OCI-LY7 (cell line): ENCODE results near the gene PES1. TPM values are rescaled to one million over a fixed set of nuclear protein-coding genes. Genes with fewer than 3 reads are reported as not detected.

Experiments
- BruUV-seq: library from RNA; stranded (reverse); fragments of 400-500 nt; replicated peaks from 2 replicates; lab custom pipeline; 2021; lab: Mats Ljungman, UMichigan
- CTCF ChIA-PET: fragments of 300-600 bp; sonication (Branson Sonifier 250); formaldehyde crosslinking; loops from one replicate; lab custom pipeline; 2022; ENCODE audit warnings: antibody characterized with exemption; ENCODE audit not compliant: unreplicated experiment; lab: Charles Lee
- POLR2A ChIA-PET: fragments of 300-600 bp; sonication (Branson Sonifier 250); formaldehyde crosslinking; loops from one replicate; lab custom pipeline; 2022; ENCODE audit warnings: antibody characterized with exemption; lab: Charles Lee
- DNase-seq: peaks from one replicate; pipeline ENCODE4 v3.0.0-alpha.2; 2015; ENCODE audit warnings: low spot score
- H2AFZ ChIP-seq: fragments of 200-600 bp; sonication (generic), shearing (Covaris generic); 2 replicates; pipeline ENCODE4 v1.6.1; 2014; ENCODE audit warnings: mild to moderate bottlenecking, antibody characterized with exemption, low read length, moderate library complexity
- H3K27ac ChIP-seq: fragments of 200-600 bp; sonication (generic); 2 replicates; pipeline ENCODE4 v1.5.1; 2014; ENCODE audit warnings: mixed run types, low read depth, mild to moderate bottlenecking, moderate library complexity, low read length, inconsistent platforms; ENCODE audit not compliant: poor library complexity, severe bottlenecking
- H3K36me3 ChIP-seq: fragments of 200-600 bp; sonication (generic); 2 replicates; pipeline ENCODE4 v1.6.1; 2014; ENCODE audit warnings: mild to moderate bottlenecking, antibody characterized with exemption, low read length, moderate library complexity, mixed read lengths; ENCODE audit not compliant: insufficient read depth
- H3K4me1 ChIP-seq: fragments of 200-600 bp; sonication (generic); 2 replicates; pipeline ENCODE4 v1.5.1; 2014; ENCODE audit warnings: mild to moderate bottlenecking, low read length; ENCODE audit not compliant: insufficient read depth, poor library complexity, severe bottlenecking
- H3K4me2 ChIP-seq: fragments of 200-600 bp; sonication (generic); 2 replicates; pipeline ENCODE4 v1.6.1; 2014; ENCODE audit warnings: mild to moderate bottlenecking, low read length
- H3K4me3 ChIP-seq: fragments of 200-600 bp; sonication (generic); 2 replicates; pipeline ENCODE4 v1.5.1; 2014; ENCODE audit warnings: mild to moderate bottlenecking, low read depth, low read length; ENCODE audit not compliant: poor library complexity, severe bottlenecking
- H3K79me2 ChIP-seq: fragments of 200-600 bp; sonication (generic); 2 replicates; pipeline ENCODE4 v1.6.1; 2016; ENCODE audit warnings: low read depth, mild to moderate bottlenecking, low read length, moderate library complexity, mixed read lengths; ENCODE audit not compliant: insufficient read depth
- H3K9me2 ChIP-seq: fragments of 200-600 bp; sonication (generic); 2 replicates; pipeline ENCODE4 v1.6.1; 2016; ENCODE audit warnings: mild to moderate bottlenecking, low read length, mixed read lengths; ENCODE audit not compliant: insufficient read depth
- H3K9me3 ChIP-seq: fragments of 200-600 bp; sonication (generic); 2 replicates; pipeline ENCODE4 v1.6.1; 2014; ENCODE audit warnings: mild to moderate bottlenecking, mixed run types, low read length, mixed read lengths
- H4K20me1 ChIP-seq: fragments of 200-600 bp; sonication (generic); 2 replicates; pipeline ENCODE4 v1.6.1; 2014; ENCODE audit warnings: mild to moderate bottlenecking, antibody characterized with exemption, low read length, moderate library complexity, mixed read lengths; ENCODE audit not compliant: insufficient read depth
- EZH2phosphoT487 ChIP-seq: fragments of 200-600 bp; sonication (generic); IDR thresholded peaks from 2 replicates; pipeline ENCODE4 v1.6.1; 2018; ENCODE audit warnings: low read depth, borderline replicate concordance, mild to moderate bottlenecking, mixed run types, antibody characterized with exemption, low read length, moderate library complexity, mixed read lengths
- intact Hi-C: fragments of 100-400 bp; cut with micrococcal nuclease; formaldehyde crosslinking; loops from one replicate; pipeline ENCODE4 v1.10.0; 2022; ENCODE audit not compliant: unreplicated experiment
- total RNA-seq, 2 experiments: library from RNA; depleted of rRNA in 1 of 2; stranded (reverse); fragments of >200 nt in 1 of 2; shearing (Covaris generic) in 1 of 2; gene quantifications; 2 replicates each; pipeline ENCODE4 v1.2.3, GENCODE V29; 2014 to 2022
- TF ChIP-seq, protein P1 (sequence below): fragments of 200-600 bp; sonication (generic); conservative IDR thresholded peaks from 2 replicates; pipeline ENCODE4 v1.5.1; 2014; ENCODE audit warnings: mild to moderate bottlenecking, antibody characterized with exemption, low read length, moderate library complexity, mixed read lengths

PES1 gene
- total RNA-seq, 2 experiments from 2014 or later, result 78.2 to 107 TPM

- DNase-seq, result no peak
- no peaks in the 10 kb centered on the region for H3K4me1 ChIP-seq
- H3K9me3 ChIP-seq, result no peaks in the 10 kb centered on the region
- ChIA-PET CTCF (no interaction called here), POLR2A (no interaction called here)
- H4K20me1 ChIP-seq, result no peaks in the 10 kb centered on the region; the same call in 1 of the 2 replicates
- H3K79me2 ChIP-seq, result no peaks in the 10 kb centered on the region
- no peak overlapping the region for H2AFZ ChIP-seq
- BruUV-seq, result no TSS peak
- TF ChIP-seq, protein P1, sequence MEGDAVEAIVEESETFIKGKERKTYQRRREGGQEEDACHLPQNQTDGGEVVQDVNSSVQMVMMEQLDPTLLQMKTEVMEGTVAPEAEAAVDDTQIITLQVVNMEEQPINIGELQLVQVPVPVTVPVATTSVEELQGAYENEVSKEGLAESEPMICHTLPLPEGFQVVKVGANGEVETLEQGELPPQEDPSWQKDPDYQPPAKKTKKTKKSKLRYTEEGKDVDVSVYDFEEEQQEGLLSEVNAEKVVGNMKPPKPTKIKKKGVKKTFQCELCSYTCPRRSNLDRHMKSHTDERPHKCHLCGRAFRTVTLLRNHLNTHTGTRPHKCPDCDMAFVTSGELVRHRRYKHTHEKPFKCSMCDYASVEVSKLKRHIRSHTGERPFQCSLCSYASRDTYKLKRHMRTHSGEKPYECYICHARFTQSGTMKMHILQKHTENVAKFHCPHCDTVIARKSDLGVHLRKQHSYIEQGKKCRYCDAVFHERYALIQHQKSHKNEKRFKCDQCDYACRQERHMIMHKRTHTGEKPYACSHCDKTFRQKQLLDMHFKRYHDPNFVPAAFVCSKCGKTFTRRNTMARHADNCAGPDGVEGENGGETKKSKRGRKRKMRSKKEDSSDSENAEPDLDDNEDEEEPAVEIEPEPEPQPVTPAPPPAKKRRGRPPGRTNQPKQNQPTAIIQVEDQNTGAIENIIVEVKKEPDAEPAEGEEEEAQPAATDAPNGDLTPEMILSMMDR, result no peak
- no peak for TF ChIP-seq EZH2phosphoT487
- intact Hi-C loops, result no loop called here
- H3K9me2 ChIP-seq, result no peaks in the 10 kb centered on the region
- H3K4me2 ChIP-seq, result no peak overlapping the region
- H3K36me3 ChIP-seq, result peaks cover 28% of the 10 kb centered on the region
- no peak overlapping the region for H3K27ac ChIP-seq
- no peak overlapping the region for H3K4me3 ChIP-seq
Observed at GRCh38 chr22:30572840-30573593, 18.7 kb downstream of the PES1 start.

DNA sequence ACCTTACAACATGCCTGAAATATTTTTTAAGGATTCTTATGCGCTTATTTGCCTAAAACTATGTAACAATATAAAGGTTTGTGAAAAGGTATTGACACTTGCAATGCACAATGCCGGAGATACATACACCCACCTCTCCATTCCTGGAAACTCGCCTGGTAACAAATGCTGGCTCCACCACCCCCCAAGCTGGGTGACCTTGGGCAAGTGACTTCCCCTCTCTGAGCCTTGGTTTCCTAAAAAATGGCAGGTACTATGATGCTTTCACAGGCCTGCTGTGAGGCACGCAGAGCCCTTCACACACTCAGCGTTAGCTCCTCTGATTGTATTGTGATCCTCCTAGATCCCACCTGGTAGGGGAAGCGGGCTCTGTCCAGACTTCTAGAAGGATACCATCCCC, 19.5 kb downstream of the PES1 start:
- Histone ChIP-seq H3K36me3 (peaks cover 20% of the 10 kb centered on the region), H3K27ac (no peak overlapping the region), H3K9me3 (no peaks in the 10 kb centered on the region), H3K9me2 (no peaks in the 10 kb centered on the region), H3K4me3 (no peak overlapping the region), H3K4me1 (no peaks in the 10 kb centered on the region), H4K20me1 (no peaks in the 10 kb centered on the region; the same call in 1 of the 2 replicates), H3K79me2 (no peaks in the 10 kb centered on the region), H3K4me2 (no peak overlapping the region), H2AFZ (no peak overlapping the region)
- CTCF ChIA-PET, result no interaction called here
- POLR2A ChIA-PET, result no interaction called here
- DNase-seq, result no peak
- intact Hi-C loops, result no loop called here
- TF ChIP-seq, protein P1, result no peak
- TF ChIP-seq EZH2phosphoT487, result no peak
- no TSS peak for BruUV-seq

DNA sequence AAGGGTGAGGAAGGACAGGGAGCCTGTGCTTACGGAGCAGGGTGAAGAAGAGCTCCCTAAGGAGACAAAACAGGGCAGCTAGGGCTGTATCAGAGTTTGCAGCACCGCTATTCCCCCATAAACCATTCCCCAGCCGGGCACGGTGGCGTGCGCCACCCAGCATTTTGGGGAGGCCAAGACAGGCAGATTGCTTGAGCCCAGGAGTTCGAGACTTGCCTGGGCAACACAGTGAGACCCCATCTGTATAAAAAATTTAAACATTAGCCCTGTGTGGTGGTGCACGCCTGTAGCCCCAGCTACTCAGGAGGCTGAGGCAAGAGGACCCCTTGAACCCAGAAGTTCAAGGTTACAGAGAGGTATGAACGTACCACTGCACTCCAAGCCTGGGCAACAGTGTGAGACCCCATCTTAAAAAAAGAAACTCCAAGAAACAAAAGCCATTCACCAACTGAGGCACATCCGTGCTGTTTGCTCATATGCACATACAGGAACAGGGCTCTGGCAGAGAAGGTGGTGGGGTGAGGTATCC, 22.0 kb downstream of the PES1 start:
- H3K4me3 ChIP-seq, result no peak overlapping the region
- no peaks in the 10 kb centered on the region for H3K36me3 ChIP-seq
- intact Hi-C loops, result no loop called here
- DNase-seq, result no peak
- no peaks in the 10 kb centered on the region; the same call in 1 of the 2 replicates for H4K20me1 ChIP-seq
- no peaks in the 10 kb centered on the region for H3K9me3 ChIP-seq
- no peaks in the 10 kb centered on the region for H3K9me2 ChIP-seq
- ChIA-PET CTCF (no interaction called here), POLR2A (no interaction called here)
- no peak overlapping the region for H2AFZ ChIP-seq
- TF ChIP-seq EZH2phosphoT487, result no peak
- TF ChIP-seq, protein P1, result no peak
- no peaks in the 10 kb centered on the region for H3K79me2 ChIP-seq
- no peak overlapping the region for H3K27ac ChIP-seq
- H3K4me2 ChIP-seq, result no peak overlapping the region
- H3K4me1 ChIP-seq, result no peaks in the 10 kb centered on the region
- BruUV-seq, result no TSS peak
